ENCODE results near the gene PCP2. TPM values are rescaled to one million over a fixed set of nuclear protein-coding genes. Genes with fewer than 3 reads are reported as not detected.
A peak's percentile ranks its signal among the peaks of the same experiment; 100 is the strongest.

PCP2 gene
- total and polyA plus RNA-seq, 2 of the 13 experiments (the other 11 are each of a cell fraction or from before 2014, with no cell fraction given) = 0.62 TPM; not detected in 1

GRCh38 chr19:7680606-7681339 lies 47.3 kb upstream of the PCP2 start, which contains the start of gene TRAPPC5 (continued):
- no peak for TF ChIP-seq MAF1 (CRISPR knock-in tag; IDR thresholded peaks at IDR 0.05; ENCODE audit: borderline replicate concordance)
- TF ChIP-seq ARHGAP35 (CRISPR knock-in tag; IDR thresholded peaks at IDR 0.05; ENCODE audit: borderline replicate concordance) = 0 out of 2 replicates have a peak, but pooled peaks have one; percentile 47
- no peak for TF ChIP-seq ZNF703 (CRISPR knock-in tag; IDR thresholded peaks at IDR 0.05; ENCODE audit: borderline replicate concordance)
- TF ChIP-seq ZNF563 (CRISPR knock-in tag; IDR thresholded peaks at IDR 0.05) = peak; percentile 95
- 0 out of 2 replicates have a peak, but pooled peaks have one; percentile 43 for TF ChIP-seq NFATC3 (CRISPR knock-in tag; IDR thresholded peaks at IDR 0.05)
- no peak; a peak in 1 of 4 replicates for TF ChIP-seq NR2F1 (CRISPR knock-in tag; IDR thresholded peaks at IDR 0.05)
- TF ChIP-seq CHCHD3 (CRISPR knock-in tag; IDR thresholded peaks at IDR 0.05) = peak; percentile 80; the same call in 1 of the 2 replicates
- no peak for TF ChIP-seq PBX2 (CRISPR knock-in tag; IDR thresholded peaks at IDR 0.05)
- TF ChIP-seq GATA4 (IDR thresholded peaks at IDR 0.05; ENCODE audit: borderline replicate concordance, low read depth) = no peak
- TF ChIP-seq IKZF1 (IDR thresholded peaks at IDR 0.05) = no peak
- TF ChIP-seq NKX3-1 (CRISPR knock-in tag; IDR thresholded peaks at IDR 0.05) = peak; percentile 66; the same call in 1 of the 2 replicates
- TF ChIP-seq ELF3 (CRISPR knock-in tag; IDR thresholded peaks at IDR 0.05) = peak; percentile 67
- no peak for TF ChIP-seq U2AF2 (IDR thresholded peaks at IDR 0.05; ENCODE audit: low read depth, low read length)
- peak; percentile 62; the same call in 1 of the 3 replicates for TF ChIP-seq MXI1 (IDR thresholded peaks at IDR 0.05; ENCODE audit: borderline replicate concordance, low read depth, low read length)
- TF ChIP-seq, protein P1, sequence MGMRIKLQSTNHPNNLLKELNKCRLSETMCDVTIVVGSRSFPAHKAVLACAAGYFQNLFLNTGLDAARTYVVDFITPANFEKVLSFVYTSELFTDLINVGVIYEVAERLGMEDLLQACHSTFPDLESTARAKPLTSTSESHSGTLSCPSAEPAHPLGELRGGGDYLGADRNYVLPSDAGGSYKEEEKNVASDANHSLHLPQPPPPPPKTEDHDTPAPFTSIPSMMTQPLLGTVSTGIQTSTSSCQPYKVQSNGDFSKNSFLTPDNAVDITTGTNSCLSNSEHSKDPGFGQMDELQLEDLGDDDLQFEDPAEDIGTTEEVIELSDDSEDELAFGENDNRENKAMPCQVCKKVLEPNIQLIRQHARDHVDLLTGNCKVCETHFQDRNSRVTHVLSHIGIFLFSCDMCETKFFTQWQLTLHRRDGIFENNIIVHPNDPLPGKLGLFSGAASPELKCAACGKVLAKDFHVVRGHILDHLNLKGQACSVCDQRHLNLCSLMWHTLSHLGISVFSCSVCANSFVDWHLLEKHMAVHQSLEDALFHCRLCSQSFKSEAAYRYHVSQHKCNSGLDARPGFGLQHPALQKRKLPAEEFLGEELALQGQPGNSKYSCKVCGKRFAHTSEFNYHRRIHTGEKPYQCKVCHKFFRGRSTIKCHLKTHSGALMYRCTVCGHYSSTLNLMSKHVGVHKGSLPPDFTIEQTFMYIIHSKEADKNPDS (CRISPR knock-in tag; IDR thresholded peaks at IDR 0.05) = no peak
- TF ChIP-seq ZNF557 (CRISPR knock-in tag; IDR thresholded peaks at IDR 0.05) = no peak
- no peak; the same call in 1 of the 2 replicates for TF ChIP-seq SAFB2 (CRISPR knock-in tag; IDR thresholded peaks at IDR 0.05; ENCODE audit: borderline replicate concordance, low read depth)
- TF ChIP-seq, protein P2, sequence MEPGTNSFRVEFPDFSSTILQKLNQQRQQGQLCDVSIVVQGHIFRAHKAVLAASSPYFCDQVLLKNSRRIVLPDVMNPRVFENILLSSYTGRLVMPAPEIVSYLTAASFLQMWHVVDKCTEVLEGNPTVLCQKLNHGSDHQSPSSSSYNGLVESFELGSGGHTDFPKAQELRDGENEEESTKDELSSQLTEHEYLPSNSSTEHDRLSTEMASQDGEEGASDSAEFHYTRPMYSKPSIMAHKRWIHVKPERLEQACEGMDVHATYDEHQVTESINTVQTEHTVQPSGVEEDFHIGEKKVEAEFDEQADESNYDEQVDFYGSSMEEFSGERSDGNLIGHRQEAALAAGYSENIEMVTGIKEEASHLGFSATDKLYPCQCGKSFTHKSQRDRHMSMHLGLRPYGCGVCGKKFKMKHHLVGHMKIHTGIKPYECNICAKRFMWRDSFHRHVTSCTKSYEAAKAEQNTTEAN (CRISPR knock-in tag; conservative IDR thresholded peaks at IDR 0.05) = 0 out of 2 replicates have a peak, but pooled peaks have one; percentile 50
- TF ChIP-seq ZNF44 (CRISPR knock-in tag; IDR thresholded peaks at IDR 0.05) = no peak
- TF ChIP-seq ZNF670 (CRISPR knock-in tag; IDR thresholded peaks at IDR 0.05; ENCODE audit: borderline replicate concordance) = no peak
- TF ChIP-seq KLF11 (CRISPR knock-in tag; IDR thresholded peaks at IDR 0.05) = no peak
- TF ChIP-seq ZNF709 (CRISPR knock-in tag; IDR thresholded peaks at IDR 0.05) = no peak
- TF ChIP-seq SRSF1 (optimal IDR thresholded peaks at IDR 0.05; ENCODE audit: low read depth, low read length) = no peak
- peak; percentile 46; the same call in 1 of the 2 replicates for TF ChIP-seq ZNF101 (CRISPR knock-in tag; IDR thresholded peaks at IDR 0.05; ENCODE audit: borderline replicate concordance, low read depth)
